ENCODE data around the gene TYW3.

DNA sequence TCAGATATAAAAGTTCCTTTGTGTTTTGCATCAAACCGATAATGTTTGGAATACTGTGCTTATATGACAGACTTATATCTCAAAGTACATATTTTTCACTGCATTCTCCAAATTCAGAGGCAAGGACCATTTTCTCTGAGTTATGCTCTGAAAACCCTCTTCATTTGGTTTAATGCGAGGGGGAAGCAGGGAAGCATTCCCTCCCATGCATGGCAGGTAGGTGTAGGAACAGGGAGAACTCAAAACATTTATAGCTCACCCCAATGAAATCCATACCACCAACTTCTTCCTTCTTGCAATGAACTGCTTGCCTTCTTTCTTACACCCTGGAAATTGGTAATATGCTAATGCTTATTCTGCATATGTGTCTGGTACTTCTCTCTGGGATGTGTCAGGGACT lies 48.7 kb upstream of the TYW3 start:
- TF ChIP-seq ZNF768 (tag by site-specific recombination; IDR thresholded peaks at IDR 0.05) (no peak), ZNF324 (tag by site-specific recombination; IDR thresholded peaks at IDR 0.05) (no peak), ZNF596 (tag by site-specific recombination; IDR thresholded peaks at IDR 0.05) (no peak), GLI4 (tag by site-specific recombination; IDR thresholded peaks at IDR 0.05) (no peak), ZNF792 (tag by site-specific recombination; IDR thresholded peaks at IDR 0.05) (no peak), SP2 (tag by site-specific recombination; IDR thresholded peaks at IDR 0.05) (no peak)
- TF ChIP-seq, protein P1, sequence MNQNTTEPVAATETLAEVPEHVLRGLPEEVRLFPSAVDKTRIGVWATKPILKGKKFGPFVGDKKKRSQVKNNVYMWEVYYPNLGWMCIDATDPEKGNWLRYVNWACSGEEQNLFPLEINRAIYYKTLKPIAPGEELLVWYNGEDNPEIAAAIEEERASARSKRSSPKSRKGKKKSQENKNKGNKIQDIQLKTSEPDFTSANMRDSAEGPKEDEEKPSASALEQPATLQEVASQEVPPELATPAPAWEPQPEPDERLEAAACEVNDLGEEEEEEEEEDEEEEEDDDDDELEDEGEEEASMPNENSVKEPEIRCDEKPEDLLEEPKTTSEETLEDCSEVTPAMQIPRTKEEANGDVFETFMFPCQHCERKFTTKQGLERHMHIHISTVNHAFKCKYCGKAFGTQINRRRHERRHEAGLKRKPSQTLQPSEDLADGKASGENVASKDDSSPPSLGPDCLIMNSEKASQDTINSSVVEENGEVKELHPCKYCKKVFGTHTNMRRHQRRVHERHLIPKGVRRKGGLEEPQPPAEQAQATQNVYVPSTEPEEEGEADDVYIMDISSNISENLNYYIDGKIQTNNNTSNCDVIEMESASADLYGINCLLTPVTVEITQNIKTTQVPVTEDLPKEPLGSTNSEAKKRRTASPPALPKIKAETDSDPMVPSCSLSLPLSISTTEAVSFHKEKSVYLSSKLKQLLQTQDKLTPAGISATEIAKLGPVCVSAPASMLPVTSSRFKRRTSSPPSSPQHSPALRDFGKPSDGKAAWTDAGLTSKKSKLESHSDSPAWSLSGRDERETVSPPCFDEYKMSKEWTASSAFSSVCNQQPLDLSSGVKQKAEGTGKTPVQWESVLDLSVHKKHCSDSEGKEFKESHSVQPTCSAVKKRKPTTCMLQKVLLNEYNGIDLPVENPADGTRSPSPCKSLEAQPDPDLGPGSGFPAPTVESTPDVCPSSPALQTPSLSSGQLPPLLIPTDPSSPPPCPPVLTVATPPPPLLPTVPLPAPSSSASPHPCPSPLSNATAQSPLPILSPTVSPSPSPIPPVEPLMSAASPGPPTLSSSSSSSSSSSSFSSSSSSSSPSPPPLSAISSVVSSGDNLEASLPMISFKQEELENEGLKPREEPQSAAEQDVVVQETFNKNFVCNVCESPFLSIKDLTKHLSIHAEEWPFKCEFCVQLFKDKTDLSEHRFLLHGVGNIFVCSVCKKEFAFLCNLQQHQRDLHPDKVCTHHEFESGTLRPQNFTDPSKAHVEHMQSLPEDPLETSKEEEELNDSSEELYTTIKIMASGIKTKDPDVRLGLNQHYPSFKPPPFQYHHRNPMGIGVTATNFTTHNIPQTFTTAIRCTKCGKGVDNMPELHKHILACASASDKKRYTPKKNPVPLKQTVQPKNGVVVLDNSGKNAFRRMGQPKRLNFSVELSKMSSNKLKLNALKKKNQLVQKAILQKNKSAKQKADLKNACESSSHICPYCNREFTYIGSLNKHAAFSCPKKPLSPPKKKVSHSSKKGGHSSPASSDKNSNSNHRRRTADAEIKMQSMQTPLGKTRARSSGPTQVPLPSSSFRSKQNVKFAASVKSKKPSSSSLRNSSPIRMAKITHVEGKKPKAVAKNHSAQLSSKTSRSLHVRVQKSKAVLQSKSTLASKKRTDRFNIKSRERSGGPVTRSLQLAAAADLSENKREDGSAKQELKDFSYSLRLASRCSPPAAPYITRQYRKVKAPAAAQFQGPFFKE (tag by site-specific recombination; IDR thresholded peaks at IDR 0.05; ENCODE audit: borderline replicate concordance), result no peak
- TF ChIP-seq, protein P2, sequence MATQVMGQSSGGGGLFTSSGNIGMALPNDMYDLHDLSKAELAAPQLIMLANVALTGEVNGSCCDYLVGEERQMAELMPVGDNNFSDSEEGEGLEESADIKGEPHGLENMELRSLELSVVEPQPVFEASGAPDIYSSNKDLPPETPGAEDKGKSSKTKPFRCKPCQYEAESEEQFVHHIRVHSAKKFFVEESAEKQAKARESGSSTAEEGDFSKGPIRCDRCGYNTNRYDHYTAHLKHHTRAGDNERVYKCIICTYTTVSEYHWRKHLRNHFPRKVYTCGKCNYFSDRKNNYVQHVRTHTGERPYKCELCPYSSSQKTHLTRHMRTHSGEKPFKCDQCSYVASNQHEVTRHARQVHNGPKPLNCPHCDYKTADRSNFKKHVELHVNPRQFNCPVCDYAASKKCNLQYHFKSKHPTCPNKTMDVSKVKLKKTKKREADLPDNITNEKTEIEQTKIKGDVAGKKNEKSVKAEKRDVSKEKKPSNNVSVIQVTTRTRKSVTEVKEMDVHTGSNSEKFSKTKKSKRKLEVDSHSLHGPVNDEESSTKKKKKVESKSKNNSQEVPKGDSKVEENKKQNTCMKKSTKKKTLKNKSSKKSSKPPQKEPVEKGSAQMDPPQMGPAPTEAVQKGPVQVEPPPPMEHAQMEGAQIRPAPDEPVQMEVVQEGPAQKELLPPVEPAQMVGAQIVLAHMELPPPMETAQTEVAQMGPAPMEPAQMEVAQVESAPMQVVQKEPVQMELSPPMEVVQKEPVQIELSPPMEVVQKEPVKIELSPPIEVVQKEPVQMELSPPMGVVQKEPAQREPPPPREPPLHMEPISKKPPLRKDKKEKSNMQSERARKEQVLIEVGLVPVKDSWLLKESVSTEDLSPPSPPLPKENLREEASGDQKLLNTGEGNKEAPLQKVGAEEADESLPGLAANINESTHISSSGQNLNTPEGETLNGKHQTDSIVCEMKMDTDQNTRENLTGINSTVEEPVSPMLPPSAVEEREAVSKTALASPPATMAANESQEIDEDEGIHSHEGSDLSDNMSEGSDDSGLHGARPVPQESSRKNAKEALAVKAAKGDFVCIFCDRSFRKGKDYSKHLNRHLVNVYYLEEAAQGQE (tag by site-specific recombination; IDR thresholded peaks at IDR 0.05), result no peak
- TF ChIP-seq, protein P3, sequence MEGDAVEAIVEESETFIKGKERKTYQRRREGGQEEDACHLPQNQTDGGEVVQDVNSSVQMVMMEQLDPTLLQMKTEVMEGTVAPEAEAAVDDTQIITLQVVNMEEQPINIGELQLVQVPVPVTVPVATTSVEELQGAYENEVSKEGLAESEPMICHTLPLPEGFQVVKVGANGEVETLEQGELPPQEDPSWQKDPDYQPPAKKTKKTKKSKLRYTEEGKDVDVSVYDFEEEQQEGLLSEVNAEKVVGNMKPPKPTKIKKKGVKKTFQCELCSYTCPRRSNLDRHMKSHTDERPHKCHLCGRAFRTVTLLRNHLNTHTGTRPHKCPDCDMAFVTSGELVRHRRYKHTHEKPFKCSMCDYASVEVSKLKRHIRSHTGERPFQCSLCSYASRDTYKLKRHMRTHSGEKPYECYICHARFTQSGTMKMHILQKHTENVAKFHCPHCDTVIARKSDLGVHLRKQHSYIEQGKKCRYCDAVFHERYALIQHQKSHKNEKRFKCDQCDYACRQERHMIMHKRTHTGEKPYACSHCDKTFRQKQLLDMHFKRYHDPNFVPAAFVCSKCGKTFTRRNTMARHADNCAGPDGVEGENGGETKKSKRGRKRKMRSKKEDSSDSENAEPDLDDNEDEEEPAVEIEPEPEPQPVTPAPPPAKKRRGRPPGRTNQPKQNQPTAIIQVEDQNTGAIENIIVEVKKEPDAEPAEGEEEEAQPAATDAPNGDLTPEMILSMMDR (tag by site-specific recombination; IDR thresholded peaks at IDR 0.05), result no peak
- TF ChIP-seq, protein P4, sequence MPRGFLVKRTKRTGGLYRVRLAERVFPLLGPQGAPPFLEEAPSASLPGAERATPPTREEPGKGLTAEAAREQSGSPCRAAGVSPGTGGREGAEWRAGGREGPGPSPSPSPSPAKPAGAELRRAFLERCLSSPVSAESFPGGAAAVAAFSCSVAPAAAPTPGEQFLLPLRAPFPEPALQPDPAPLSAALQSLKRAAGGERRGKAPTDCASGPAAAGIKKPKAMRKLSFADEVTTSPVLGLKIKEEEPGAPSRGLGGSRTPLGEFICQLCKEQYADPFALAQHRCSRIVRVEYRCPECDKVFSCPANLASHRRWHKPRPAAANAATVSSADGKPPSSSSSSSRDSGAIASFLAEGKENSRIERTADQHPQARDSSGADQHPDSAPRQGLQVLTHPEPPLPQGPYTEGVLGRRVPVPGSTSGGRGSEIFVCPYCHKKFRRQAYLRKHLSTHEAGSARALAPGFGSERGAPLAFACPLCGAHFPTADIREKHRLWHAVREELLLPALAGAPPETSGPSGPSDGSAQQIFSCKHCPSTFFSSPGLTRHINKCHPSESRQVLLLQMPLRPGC (tag by site-specific recombination; IDR thresholded peaks at IDR 0.05), result no peak
